Measurements from ENCODE around the gene SLC30A2.

GRCh38 chr1:25989440-25990234 lies 56.3 kb downstream of the SLC30A2 start:
- TF ChIP-seq POLR2AphosphoS5 (IDR thresholded peaks at IDR 0.05) (no peak), CTCF (IDR thresholded peaks at IDR 0.05; ENCODE audit: poor library complexity, severe bottlenecking) (no peak), EZH2 (IDR thresholded peaks at IDR 0.05; ENCODE audit: borderline replicate concordance, insufficient read depth, low read length, poor library complexity, severe bottlenecking) (no peak), EP300 (conservative IDR thresholded peaks at IDR 0.05; ENCODE audit: poor library complexity, severe bottlenecking) (no peak), SMC3 (conservative IDR thresholded peaks at IDR 0.05; ENCODE audit: poor library complexity) (no peak), REST (IDR thresholded peaks at IDR 0.05; ENCODE audit: borderline replicate concordance) (no peak), TAF1 (IDR thresholded peaks at IDR 0.05; ENCODE audit: low read depth) (no peak), RAD21 (conservative IDR thresholded peaks at IDR 0.05) (no peak), MXI1 (conservative IDR thresholded peaks at IDR 0.05; ENCODE audit: poor library complexity, severe bottlenecking) (no peak)
